GM19240 (cell line): ENCODE results near the gene EDN3.

Experiments used
- DNase-seq: peaks from one replicate; pipeline ENCODE4 v3.0.0; 2011; ENCODE audit warnings: low spot score; ENCODE audit not compliant: insufficient read length

Gene EDN3

DNA sequence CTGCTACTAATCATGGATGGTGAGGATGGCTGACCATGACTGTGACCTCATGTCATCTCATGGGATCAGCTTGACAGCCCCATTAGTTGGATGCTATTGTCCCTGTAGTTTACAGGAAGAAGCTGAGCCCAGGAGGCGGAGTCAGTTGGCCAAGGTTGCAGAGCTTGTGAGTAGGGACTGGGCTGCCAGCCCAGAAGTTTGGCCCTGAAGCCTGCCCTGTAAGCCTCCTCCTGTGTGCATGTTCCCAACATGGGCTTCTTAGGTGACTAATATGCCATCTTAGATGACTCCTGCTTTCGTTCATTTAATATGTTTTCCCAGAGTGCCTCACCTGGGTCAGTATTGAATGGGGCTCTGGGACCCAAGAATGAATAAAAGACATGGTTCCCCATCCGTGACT, 6.9 kb downstream of the EDN3 start:
- no peak for DNase-seq

- DNase-seq = no peak
These were observed 8.2 kb downstream of the EDN3 start for GRCh38 chr20:59308493-59309201.

DNA sequence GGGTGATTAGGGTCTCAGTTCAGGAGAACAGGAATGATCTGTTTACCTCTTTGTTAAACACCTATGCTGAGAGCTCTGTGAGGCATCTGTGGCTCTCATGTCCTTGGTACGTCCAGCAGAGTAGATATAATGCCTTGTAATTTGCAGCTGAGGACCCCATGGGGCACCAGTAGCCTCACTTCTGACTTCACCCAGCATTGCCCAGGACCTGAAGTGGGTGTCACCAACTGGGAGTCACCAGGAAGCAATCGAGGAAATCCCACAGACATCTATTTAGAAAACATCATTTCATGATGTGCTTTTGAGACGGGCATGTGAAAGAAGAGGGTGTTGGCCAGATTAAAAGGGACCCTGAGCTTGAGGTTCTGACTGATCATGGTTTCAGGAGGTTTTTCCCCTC, 8.8 kb downstream of the EDN3 start:
- DNase-seq = no peak

GRCh38 chr20:59314997-59315396, 14.6 kb downstream of the EDN3 start:
- DNase-seq = no peak

- no peak for DNase-seq
These were observed 16.7 kb downstream of the EDN3 start for GRCh38 chr20:59316911-59317731.

DNA sequence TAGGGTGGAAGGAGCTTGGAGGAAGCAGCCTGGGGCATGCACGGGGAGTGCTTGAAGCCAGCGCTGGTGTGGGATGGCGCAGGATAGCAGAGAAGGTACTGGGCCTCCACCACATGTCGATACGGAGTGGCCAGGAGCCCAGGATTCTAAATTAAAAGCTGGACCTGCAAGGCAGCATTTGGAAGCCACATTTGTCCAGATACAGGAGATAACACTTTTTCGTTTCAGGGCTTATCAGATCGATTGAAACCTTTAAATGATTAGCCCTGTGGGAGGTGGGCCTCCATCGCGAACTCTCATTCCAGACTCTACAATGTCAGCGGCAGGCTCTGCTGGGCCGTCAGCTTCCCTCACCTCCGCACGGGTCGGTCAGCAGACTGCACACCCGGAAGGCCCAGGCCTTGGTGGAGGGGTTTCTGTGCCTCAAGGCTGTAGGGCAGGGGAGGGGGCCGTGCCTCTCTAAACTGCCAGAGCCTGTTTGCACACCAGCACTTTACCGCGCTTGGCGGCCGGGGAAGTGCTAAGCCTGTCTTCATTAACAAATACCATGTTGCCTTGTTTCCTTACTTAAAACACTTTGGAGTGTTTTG, 17.9 kb downstream of the EDN3 start:
- no peak for DNase-seq

- DNase-seq = no peak
These were observed 18.4 kb downstream of the EDN3 start for GRCh38 chr20:59318803-59319202.

- no peak for DNase-seq
These were observed 20.0 kb downstream of the EDN3 start for GRCh38 chr20:59320426-59320825.

DNA sequence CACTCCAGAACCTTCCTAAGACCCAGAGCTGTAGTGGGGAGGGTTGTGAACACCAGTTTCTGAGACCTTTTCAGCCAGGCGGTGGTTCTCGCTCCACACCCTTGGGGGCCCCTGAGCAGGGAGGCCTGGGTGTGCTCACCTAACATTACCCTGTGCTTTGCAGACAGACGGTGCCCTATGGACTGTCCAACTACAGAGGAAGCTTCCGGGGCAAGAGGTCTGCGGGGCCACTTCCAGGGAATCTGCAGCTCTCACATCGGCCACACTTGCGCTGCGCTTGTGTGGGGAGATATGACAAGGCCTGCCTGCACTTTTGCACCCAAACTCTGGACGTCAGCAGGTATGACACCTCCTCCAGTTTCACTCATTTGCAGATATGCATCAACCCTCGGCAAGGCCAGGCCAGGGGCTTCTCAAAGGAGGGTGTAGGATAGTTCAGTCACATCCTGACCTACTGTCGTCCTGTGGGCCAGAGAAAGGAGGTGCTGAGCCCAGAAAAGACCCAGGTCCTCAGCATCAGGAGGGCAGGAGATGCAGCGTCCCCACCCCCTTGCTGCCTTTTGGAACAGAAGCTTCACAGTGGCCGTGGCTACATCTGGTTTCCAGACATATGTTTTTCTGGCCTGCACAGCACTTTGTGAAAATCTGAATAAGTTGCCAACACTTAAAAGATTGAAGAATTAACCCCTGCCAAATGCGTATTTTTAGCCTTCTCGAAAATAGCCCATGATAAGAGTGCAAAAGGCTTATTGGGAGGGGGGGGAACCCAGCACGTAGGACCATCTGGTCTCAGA, 20.6 kb downstream of the EDN3 start:
- no peak for DNase-seq

DNA sequence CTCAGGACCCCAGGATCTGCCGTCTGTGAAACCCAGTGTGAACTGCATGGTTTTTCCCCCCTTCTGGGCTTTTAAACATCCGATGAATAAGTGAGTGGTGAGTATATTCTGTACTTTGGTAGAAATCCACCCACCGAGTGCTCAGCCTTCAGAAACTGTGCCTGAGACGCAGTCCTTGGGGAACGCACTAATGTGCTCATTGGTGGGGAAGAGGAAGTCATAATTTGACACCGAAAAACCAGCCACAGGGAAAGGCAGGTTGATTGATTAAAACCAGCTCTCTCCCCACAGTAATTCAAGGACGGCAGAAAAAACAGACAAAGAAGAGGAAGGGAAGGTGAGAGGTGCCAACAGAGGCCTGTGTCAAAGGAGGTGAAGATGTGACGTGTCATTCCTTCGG, 21.7 kb downstream of the EDN3 start:
- no peak for DNase-seq

DNA sequence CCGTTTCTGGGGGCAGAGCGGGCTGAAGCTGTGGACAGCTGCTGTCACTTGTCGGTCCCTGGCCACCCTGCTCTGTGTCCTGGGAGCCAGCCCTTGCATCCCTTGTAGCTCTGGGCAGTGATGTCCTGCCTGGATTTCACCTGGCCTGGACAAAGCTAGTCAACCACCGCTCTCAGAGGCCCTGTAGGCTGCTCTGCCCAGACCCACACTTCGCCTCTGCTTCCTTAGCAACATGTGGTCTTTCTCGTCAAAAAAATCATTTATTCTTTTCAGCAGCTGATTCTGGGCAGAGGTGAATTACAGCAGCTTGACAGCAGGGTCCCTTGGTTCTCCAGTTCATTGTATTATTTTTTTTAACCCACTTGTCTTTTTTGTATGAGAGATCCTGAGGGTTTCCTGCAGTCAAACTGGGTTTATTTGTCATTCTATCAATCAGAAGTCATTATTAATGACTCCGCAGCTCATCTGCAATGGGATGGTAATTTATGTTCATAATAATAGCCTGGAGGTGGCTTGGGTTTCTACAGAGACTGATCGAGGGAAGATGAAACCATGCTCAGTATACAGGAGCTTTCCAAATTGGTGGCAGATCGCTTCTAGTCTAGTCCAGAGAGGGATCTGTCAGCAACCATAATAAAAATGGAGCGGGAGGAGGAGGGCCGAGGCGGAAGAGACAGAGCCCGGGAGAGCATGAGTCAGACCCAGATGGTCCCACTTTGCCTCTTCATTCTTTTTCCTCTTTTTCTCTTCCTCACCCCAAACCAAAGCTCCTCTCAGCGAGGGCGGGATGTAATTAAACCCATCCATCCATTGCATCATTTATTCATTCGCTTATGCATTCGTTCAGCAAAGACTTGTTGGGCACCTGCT, 22.4 kb downstream of the EDN3 start:
- DNase-seq = no peak

DNA sequence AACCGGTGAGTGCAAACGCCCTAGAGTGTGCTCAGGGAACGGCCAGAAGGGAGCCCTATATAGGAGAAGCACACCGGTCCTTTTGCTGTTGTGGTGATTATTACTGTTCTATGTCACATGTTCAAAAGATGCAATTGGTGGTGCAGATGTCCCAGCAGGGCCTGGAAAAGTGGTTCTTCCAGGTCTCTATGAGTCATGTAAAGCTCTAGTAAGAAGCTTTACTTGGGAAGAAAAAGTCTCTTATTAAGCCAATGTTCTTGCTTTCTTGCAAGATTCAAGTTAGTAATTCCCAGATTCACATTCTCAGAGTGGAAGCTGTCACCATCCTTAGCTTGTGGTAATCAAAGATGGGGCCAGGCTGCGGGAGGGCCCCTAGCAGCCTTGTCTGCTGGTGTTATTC, 23.3 kb downstream of the EDN3 start:
- no peak for DNase-seq

GRCh38 chr20:59324521-59325141, 24.2 kb downstream of the EDN3 start:
- DNase-seq = no peak

GRCh38 chr20:59325142-59325523, 24.7 kb downstream of the EDN3 start:
- no peak for DNase-seq

GRCh38 chr20:59326188-59326587, 25.8 kb downstream of the EDN3 start:
- no peak for DNase-seq

GRCh38 chr20:59328071-59328470, 27.7 kb downstream of the EDN3 start:
- no peak for DNase-seq

DNA sequence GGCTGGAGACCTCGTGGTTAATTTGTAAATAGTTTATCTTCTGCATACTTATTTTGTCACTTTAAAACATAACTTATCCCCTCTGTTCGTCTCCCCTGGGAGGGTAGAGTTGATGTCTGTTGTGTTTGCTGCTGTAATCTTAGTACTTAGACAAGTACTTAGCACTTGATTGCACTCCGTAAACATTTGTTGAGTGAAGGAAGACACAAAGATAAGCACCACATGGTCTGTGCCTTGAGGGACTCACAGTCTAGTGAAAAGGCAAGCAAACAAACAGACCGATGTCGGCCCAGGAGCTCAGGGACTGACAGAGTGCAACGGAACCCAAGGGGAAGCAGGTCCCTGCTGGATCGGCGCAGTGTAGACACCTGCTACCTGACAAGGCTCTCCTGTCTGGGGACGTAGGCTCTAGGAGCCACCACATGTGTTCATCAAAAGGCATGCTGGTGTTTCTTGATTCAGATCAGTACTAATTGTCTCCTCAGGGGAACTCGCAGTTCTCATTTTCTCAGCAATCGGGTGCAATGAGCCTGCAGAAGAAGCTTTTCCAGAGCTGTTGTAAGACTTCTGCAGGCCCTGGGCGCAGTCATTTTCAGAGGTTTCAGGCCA, 31.4 kb downstream of the EDN3 start:
- DNase-seq = no peak

DNA sequence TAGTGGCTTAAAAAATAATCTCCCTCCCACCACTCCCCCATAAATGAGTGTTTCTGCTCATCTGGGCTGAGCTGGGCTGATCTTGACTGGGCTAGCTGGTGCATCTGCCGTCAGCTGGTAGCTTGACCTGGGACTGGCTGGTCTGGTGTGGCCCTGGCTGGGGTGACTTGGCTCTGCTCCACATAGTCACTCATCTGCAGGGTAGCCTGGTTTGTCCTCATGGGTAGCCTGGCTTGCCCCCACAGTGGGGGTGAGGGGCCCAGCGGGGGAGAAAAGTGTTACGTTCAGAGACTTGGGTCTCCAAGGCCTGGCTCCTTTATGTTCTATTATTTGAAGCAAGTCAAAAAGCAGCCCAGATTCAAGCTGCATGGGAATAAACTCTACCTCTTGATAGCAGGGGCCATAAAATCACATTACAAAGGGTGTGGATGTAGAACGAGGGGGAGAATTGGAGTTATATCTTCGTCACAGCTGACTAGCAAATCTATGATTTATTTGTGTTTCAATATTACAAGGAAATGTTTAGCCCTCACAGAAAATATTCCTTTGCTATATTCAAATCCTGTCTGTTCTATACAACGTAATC, 32.9 kb downstream of the EDN3 start:
- DNase-seq = no peak

- DNase-seq = no peak
These were observed 33.5 kb downstream of the EDN3 start for GRCh38 chr20:59333951-59334350.
